OCI-LY1 (cell line): Measurements from ENCODE around the gene RNF6.

ENCODE experiments used
- EZH2 ChIP-seq: fragments of 200-600 bp; sonication (generic), shearing (Covaris generic); IDR thresholded peaks from 2 replicates; pipeline ENCODE4 v1.8.0; 2017; ENCODE audit warnings: borderline replicate concordance, mixed run types, mild to moderate bottlenecking, antibody characterized with exemption, low read length, moderate library complexity, mixed read lengths
- TF ChIP-seq, protein P1 (sequence below): fragments of 200-600 bp; sonication (generic), shearing (Covaris generic); IDR thresholded peaks from 2 replicates; pipeline ENCODE4 v1.5.1; 2017; ENCODE audit warnings: mild to moderate bottlenecking, antibody characterized with exemption, low read length, moderate library complexity, mixed read lengths

DNA sequence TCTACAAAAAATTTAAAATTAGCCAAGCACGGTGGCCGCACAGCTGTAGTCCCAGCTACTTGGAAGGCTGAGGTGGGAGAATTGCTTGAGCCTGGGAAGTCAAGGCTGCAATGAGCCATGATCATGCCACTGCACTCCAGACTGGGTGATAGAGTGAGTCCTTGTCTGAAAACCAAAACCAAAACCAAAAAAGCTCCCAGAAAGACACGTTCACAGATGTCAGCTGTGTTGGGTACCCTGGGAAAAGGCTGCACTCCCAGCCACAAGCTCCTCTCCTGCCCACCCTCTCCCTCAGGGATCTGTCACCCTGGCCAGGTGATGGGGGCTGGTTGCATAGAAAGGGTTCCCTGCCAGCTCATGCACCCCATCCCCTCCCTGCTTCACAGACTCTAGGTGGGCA is 53.3 kb downstream of the RNF6 start:
- TF ChIP-seq, protein P1, sequence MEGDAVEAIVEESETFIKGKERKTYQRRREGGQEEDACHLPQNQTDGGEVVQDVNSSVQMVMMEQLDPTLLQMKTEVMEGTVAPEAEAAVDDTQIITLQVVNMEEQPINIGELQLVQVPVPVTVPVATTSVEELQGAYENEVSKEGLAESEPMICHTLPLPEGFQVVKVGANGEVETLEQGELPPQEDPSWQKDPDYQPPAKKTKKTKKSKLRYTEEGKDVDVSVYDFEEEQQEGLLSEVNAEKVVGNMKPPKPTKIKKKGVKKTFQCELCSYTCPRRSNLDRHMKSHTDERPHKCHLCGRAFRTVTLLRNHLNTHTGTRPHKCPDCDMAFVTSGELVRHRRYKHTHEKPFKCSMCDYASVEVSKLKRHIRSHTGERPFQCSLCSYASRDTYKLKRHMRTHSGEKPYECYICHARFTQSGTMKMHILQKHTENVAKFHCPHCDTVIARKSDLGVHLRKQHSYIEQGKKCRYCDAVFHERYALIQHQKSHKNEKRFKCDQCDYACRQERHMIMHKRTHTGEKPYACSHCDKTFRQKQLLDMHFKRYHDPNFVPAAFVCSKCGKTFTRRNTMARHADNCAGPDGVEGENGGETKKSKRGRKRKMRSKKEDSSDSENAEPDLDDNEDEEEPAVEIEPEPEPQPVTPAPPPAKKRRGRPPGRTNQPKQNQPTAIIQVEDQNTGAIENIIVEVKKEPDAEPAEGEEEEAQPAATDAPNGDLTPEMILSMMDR: no peak
- no peak for TF ChIP-seq EZH2
